UCSD-AML1 (cell line): ENCODE measurements around the gene HSBP1L1.
A peak's percentile ranks its signal among the peaks of the same experiment; 100 is the strongest.

Source experiments
- DNase-seq: peaks from one replicate; lab custom pipeline; 2025; ENCODE audit not compliant: unreplicated experiment; lab: John Stamatoyannopoulos, UW

HSBP1L1 gene

DNA sequence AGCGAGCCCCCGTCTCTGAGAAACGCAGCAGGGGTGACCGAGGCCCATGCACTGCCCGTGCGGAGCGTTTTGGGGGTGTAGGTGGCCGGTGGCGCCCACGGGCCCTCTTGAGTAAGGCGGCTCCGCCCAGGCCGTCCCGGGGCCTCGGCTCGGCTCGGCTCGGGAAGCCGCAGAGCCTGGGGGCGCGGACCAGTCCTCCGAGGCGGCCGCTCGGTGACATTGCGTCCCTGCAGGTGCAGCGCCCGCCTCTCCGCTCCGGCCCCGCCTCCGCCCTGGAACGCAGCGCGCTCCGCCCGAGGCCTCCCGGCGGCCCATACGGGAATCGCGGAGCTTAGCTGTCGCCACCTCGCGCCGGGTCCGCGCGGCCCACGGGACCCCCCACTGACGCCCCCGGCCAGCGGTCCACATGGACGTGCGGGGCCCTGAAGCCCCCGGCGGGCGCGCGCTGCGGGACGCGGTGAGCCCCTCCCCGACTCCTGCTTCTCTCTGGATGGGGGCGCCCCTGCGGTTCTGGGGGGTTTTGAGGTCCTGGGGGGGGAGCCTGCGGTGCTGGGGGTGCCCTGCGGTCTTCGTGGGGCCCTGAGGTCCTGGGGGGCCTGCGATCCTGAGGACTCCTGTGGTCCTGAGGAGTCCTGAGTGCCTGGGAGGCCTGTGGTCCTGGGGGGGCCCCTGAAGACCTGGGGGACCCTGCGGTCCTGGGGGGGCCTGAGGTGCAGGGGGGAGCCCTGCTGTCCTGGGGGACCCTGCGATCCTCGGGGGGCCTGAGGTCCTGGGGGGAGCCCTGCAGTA is at the start of gene HSBP1L1:
Gene HSBP1L1 (plus strand): TSS at position 314 of the 789 bp plus-strand sequence. CDS start 93 bp downstream, at position 407.
- peak; percentile 77 for DNase-seq

DNA sequence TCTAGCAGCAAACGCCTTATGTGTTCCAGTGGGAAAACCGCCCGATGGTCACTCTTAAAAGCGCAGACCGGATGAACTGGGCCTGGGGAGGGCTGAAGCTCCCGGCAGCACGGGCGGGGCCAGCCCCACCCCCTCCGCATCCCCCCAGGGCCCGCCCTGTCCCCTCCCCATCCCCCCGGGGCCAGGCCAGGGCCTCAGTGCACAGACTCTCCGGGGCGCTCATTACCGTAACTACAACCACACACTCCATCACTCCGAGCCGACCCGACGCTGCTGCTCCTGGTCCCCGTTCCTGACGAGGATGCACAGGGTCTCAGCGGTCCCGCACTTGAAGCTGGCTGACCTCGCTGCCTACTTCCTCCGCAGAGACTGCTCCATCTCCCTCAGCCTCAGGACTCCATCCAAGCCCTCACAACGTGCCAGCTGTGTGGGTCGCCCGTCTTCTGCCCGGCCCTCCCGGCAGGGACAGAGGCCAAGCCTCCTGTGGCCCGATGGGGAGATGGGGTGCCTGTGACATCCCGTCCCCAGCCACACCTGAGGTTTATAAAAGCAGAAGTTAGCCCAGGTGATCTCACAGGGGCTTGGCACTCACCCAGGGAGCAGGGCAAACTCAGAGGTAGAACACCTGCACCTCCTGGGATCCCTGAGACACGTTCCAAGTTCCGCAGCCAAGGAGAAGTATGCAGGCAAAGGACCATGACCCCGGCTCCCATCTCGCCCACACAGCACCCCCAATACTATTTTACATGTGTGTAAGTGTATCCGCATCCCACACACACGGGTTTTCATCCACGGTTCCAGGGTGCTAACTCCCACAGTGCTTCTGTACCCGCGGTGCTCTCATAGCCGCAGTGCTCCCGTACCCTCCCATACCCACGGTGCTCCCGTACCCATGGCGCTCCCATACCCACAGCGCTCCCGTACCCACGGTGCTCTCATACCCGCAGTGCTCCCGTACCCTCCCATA is 49.0 kb upstream of the HSBP1L1 start:
- DNase-seq = no peak

DNA sequence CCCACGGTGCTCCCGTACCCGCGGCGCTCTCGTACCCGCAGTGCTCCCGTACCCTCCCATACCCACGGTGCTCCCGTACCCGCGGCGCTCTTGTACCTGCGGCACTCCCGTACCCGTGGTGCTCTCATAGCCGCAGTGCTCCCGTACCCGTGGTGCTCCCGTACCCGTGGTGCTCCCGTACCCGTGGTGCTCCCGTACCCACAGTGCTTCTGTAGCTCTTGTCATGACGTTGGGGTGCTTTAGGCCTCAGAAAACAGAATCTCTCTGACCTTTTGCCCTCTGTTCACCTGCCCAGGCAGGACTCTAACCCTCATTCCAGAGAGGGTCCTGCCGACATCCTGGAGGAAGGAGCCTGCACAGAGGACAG is 48.3 kb upstream of the HSBP1L1 start:
- no peak for DNase-seq

DNA sequence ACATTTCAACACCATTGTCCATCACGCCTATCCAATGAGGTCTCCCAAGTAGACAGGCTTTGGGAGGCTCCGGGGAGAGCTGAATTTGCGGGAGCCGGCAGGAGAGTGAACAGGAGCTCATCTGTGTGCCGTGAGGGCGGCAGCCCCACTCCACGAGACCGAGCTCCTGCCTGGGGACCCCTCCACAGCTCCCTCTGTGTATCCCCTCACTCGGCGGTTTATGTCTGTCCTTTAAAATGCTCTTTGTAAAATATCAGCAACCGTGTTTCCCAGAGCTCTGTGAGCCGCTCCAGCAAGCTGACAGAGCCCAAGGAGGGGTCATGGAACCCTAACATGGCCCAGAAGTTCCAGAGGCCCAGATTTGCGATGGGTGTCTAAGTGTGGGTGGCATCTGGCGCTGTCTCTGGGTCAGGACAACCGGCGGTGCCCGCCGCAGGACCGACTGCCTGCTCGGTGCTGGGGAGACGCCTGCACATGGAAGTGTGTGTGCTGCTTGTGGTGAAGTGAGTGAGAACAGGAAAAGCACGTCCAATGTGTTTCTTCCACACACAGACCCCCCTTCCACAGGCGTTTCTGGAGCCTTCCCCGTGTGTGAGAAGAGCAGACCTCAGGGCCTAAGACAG is 47.8 kb upstream of the HSBP1L1 start:
- DNase-seq = no peak

DNA sequence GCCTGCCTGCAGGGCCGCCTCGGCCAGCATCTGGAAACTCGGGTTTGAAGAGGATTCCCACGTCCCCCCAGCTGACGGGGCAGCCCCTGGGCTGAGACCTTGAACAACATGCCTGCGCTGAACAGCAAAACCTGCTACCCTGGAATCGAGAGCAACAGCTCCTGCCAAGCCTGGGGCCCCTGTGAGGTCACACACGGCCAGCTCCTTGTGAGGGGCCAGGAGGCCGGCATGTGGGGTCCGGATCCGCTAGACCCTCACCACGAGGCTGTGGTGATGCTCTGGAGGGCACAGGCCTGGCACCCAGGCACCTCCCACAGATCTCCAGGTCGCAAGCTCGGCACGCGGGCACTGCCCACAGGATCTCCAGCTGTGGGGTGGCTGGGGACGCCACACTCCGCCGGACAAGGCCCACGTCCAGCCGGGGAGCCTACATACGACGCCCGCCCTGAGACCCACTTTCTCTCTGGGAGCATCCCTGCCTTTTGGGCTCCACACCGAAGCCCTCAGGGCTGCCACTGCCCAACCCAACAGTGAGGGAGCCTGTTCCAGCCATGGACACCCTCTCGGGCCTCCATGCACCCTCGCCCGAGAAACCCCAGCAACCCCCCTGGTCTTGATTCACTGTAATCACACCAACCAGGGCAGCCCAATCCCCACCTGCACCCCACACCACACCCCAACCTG is 47.1 kb upstream of the HSBP1L1 start:
- no peak for DNase-seq

DNA sequence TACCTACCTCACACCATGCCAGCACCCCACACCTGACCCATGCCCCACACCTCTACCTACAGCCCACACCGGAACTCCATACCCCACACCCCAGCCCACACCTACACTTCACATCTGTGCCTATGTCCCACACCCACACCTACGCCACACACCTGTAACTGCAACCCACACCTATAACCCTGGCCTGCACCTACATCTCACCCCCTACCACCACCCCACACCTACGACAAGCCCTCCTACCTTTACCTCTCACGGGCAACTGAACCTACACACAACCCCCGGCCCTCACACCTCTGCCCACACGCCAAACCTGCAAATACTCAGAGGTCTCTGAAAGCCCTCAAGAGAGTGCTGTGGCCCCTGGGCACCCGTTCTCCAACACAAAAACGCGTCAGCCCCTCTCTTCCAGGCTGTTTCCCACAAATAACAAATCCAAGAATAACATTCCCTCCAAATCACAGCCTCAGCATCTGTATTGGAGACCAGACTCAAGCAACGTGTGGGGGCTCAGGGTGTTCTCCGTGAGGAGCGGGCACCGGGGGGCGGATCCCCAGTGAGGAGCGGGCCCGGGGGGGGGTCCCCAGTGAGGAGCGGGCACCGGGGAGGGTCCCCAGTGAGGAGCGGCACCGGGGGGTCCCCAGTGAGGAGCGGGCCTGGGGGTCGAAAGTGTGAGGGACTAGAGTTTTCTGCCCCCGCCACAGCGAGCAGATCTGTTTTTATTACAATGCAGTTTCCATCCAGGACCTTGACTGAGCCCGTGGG is 46.4 kb upstream of the HSBP1L1 start:
- no peak for DNase-seq

DNA sequence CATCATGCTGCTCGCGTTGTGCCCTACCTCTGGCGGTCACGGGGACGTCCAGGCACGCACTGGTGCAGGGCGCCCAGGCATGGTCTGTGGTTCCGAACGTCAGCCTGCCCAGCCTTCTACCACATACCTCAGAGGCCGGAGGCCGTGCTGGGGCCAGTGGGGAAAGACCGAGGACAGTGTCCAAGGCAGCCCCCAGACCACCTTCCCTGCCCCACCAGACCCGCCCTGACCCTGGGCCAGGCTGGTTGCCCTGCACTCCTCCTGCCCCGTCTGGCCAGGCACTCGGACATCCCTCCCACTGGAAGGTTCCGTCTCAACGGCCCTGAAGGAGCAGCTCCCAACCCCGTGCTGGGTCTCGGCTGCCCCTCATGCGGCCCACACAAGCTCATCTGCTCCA is 45.8 kb upstream of the HSBP1L1 start:
- no peak for DNase-seq

DNA sequence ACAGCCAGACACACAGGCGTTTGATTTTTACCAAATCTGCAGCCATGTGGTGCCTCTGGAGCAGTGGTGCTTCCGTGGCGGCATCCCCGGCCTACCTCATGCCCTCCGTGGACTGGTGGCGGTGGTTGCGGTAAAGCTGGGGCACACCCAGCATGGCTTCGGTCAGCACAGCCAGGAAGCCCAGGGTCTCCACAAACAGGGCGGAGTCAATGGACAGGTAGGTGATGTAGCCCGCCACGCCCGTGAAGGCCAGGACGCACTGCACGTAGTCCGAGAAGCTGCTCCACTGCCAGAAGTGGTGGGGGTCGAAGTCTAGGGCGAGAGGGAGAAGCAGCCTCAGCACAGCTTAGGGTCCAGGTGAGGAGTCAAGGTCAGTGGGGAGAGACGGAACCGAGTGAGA is 45.4 kb upstream of the HSBP1L1 start:
- DNase-seq = no peak

DNA sequence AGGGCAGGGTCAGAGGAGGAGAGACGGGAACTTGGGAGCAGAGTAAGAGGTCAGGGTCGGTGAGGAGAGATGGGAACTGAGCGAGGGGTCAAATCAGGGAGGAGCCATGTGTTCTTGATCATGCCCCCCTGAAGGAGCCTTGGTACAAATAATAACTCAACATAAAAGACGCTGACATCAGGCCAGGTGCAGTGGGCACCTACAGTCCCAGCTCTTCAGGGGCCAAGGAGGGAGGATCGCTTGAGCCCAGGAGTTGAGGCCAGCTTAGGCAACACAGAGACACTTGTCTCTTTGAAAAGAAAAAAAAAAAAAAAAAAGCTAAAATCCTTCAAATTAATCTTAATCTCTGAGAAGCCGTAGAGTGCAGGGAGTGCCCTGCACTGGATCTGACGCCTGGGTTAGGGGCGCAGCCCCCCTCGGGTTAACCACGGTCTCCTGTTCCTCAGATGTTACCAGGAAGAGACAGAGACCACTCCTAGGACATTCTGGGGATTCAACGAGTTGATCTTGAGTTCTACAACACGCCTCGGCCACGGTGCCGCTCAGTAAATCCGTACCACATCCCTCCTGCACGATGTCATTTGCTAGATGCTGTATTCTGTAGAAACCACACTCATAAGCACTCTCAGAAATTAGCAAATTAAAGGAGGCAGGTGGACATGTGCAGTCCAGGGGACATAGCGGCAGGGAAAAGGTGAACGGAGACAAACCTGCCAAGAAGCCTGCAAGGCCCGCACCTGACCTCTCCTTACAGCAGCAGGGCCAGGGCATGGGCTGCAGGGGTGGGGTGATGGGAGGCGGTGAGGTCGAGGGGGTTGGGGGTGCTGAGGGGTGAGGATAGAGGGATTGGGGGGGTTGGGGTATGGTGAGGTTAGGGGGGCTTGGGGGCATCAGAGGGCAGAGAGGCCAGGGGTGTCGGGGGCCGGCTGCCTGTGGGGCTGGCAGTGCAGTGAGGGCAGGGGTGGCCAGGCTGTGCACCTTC is 42.2 kb upstream of the HSBP1L1 start:
- no peak for DNase-seq

DNA sequence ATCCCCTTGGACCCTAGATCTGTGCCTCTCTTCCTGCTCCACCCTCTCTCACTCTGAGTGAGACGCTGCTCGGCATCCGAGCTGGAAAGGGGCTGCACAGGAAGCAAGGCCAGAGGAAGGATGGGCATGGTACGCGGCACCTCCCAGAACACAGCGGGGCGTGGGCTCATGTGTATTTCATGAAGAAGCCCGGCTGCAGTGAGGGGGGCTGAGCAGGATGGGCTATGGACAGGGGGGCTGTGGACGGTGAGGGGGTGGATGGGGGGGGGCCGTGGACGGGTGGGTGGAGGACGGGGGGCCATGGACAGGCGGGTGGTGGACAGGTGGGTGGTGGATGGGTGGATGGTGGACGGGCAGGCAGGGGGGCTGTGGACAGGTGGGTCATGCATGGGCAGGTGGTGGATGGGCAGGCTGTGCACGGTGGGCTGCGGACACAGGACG is 41.5 kb upstream of the HSBP1L1 start:
- DNase-seq = no peak

DNA sequence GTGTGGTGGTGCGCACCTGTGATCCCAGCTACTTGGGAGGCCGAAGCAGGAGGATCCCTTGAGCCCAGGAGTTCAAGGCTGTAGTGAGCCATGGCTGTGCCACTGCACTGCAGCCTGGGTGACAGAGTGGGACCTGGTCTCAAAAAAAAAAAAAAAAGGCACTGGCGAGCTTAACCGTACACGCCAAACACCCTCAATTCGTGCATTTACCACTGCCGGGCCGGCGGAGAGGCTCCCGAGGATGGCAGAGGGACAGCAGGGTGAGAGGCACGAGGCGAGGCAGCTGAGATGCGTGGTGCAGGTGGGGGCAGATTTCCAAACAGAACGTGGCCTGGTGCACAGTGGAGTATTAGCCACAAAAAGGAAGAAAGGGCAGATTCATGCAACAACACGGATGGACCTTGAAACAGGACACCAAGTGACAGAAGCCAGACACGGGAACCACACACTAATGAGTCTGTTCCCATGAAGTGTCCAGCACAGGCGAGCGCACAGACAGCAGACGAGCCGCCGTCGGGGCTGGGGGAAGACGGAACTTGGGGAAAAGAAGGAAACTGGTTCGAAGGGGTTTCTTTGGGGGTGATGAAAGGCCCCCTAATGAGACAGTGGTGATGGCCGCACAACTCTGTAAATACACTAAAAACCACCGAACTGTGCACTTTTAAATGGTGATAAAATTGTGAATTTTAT is 40.4 kb upstream of the HSBP1L1 start:
- DNase-seq = no peak

DNA sequence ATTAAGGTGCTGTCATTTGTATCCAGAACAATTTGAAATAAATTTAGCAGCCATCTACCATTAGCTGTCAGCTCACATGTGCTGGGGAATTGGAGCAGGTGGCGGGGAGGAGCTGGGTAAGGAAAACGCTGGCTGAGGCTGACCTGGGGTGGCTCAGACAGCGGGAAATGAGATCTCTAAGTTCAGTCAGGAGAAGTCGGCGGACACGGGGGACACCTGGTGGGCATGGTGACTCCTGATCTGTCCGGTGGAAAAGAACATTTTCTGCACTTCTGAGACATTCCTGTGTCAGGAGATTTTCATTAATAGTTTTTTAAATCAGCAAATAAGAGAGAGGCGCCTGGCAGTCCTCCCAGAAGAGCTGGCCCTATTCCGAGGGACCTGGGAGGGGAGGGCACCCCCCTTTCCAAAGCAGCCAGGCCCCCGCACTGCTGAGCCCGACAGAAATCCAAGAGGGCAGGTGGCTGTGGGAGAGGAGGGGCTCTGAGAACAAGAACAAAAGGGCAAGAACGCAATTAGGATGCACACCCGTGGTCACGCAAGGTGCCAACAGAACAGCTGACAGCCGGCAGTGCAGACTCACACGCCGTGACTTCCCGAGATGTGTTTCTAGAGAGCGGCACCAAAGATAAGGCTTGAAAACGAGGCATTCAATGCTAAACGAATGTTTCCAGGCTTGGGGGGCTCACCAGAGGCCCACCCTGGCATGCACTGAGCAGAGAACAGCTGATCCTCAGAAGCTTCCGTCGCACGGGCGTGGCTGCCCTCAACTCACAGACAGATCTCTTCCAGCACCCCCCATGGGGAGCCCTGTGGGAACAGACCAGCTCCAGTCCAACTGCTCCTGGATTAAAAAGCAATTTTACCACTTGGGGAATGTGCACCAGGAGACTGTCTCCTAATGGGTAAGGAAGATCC is 39.4 kb upstream of the HSBP1L1 start:
- no peak for DNase-seq

DNA sequence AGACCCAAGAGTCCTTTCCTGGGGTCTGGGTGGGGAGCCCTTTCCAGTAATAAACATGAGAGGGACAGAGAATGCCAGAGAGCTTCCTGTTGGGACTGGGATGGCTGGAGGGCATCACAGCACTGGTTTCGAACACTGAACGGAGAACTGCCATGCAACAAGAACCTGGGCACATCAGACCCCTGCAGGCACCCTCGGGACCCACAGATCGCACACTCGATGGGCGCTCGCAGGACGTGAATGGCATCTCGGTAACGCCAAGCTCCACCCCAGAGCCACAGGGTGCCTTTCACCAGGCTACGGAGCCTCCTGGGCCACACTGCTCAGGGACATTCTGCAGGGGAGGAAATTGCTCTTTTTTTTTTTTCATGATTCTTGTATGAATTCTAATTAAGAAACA is 38.1 kb upstream of the HSBP1L1 start:
- DNase-seq = no peak

DNA sequence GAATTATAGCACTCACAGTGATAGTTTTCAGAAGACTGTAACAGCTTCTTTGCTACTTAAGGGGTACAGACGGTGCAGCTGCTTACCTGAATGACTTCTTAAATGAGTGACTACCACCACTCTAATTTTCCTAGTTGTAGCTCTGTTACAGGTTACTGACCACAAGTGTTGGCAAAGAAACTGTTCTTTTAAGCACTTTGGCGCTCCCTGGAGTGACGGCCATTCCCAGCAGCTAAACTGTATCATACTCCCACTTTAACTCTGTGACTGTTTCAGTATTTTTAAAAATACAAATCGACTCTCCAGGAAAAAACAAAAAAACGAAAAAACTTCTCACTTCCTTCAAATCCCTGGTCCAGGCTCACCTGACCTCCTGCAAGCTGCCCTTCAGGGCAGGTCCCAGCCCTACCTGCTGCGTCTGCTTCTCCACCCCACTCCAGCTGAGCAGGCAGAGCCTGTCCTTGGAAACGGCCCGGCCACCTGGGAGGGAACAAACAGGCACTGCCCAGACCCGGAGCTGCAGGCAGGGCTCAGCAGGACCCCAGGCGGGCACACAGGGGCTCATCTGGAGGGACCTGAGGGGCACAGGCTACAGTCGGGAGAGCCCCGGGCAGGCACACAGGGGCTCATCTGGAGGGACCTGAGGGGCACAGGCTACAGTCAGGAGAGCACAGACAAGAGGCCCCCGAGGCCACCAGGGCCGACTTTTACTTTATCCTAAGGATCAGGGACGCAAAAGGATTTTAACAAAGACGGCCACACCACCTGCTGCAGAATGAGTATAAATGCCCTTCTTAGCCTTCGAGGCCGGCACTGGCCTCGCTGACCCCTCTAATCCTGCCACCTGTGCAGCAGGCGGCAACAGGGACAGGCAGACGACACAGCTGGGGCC is 37.5 kb upstream of the HSBP1L1 start:
- no peak for DNase-seq

DNA sequence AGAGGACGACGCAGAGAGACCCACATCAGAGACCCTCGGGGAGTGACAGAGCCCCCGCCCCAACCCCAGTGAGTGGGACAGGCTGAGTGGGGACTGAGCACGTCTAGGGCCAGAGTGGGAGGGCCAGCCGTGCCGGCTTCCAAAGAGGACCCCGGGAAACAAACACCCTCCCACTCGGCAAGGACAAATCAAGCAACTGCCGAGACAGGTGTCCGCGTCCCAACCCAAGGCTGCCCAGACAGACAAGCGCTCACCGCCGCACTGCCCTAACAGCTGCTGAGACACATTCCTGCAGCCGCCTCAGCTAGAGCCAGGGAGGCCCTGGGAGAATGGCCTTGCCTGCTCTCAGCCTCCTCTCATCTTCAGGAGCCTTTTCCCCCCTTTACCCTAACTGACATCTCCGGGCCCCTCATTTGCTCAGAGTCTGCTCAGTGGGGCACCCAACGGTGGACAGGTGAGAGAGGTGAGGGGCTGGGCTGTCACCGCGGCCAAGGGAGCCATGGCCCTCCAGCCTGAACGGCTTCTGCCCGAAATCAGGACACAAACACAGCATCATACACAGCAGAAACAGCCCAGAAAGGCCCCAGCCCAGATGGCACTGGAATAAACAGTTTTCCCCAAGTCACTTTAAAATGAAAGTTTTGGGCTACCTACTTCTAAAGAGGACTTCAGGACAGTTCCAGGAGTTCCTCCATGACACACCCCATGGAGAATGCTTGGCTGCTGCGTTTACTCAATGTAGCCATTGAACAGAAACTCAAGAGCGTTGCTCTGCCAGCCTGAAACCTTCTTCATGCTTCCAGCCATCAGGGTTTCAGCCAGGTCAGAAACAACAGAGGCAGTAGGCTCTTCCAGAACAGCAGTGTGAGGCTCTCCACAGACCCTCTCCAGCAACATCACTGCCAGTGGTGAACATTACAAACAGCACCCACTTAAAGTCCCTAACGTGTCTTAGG is 36.6 kb upstream of the HSBP1L1 start:
- DNase-seq = no peak
